Ishikawa (cell line): Measurements from ENCODE around the gene SEMA4F.

Experiments used
- MAX ChIP-seq: IDR thresholded peaks from 2 replicates; pipeline ENCODE4 v1.6.1; 2012
- TAF1 ChIP-seq: IDR thresholded peaks from 2 replicates; pipeline ENCODE4 v1.6.1; 2012; ENCODE audit warnings: low read depth, mild to moderate bottlenecking

DNA sequence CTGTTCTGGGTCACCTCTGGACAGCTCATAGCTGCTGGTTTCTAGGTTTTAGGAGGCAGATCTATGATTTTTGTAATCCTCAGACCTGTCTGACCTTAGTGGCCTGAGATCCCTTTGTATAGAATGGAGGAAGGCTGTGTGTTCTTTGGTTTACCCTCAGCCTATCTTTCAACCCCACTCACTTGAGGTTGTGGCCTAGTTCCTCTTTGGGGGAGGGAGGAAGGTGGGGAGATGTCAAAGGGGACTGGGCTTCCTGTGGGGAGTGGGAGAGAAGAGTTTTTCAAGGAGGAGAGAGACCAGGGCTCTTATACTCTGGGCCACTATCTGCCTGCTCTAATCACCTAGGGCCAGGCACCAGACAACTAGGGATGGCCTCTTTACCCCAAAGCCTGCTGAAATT is 28.5 kb downstream of the SEMA4F start:
- no peak for TF ChIP-seq TAF1
- no peak for TF ChIP-seq MAX
